Mammary epithelial cell (primary cell): ENCODE measurements around the gene RBM6.

Source experiments
- CTCF ChIP-seq, 2 donors: IDR thresholded peaks in 1 of 2; conservative IDR thresholded peaks in 1 of 2; 2 replicates each; pipeline ENCODE4 v1.5.1; 2011 to 2012; ENCODE audit warnings: inconsistent platforms in 2 of 2, low read length in 2 of 2, mild to moderate bottlenecking in 2 of 2, control low read depth in 1 of 2, low read depth in 1 of 2; ENCODE audit not compliant: insufficient read depth in 1 of 2; ENCODE audit errors: extremely low read depth in 1 of 2
- EZH2 ChIP-seq: IDR thresholded peaks from 2 replicates; pipeline ENCODE4 v1.6.1; 2012; ENCODE audit warnings: low read length, inconsistent platforms, borderline replicate concordance

DNA sequence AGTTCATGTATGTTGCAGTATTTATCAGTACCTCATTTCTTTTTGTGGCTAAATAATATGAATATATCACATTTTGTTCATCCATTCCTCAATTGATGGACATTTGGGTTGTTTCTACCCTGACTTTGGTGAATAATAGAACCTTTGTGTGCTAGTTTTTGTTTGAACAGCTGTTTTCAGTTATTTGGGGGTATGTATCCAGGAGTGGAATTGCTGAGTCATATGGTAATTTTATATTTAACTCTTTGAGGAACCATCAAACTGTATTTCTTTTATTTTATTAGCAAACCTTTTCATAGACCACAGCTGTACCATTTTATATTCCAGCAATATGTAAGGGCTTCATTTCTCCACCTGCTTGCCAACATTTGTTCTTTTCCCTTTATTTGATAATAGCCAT, 110.4 kb downstream of the RBM6 start:
- TF ChIP-seq CTCF (conservative IDR thresholded peaks at IDR 0.05 in 1 of 2, IDR thresholded peaks at IDR 0.05 in 1 of 2; ENCODE audit: extremely low read depth in 1 of 2, insufficient read depth in 1 of 2, low read depth in 1 of 2, low read length in 2 of 2) (no peak), EZH2 (no peak)
